HG02884 (cell line): ENCODE results near the gene MYADML2.
"Not testable (repeated sequence)": the region's sequence is repeated elsewhere in the genome, so short reads cannot be mapped to it uniquely, and the experiment has no call there.

Source experiments
- ATAC-seq: cut with Tn5 transposase; IDR thresholded peaks from one replicate; pipeline ENCODE4 v1.9.1; 2021; ENCODE audit warnings: mild to moderate bottlenecking, moderate library complexity; ENCODE audit not compliant: unreplicated experiment

Gene MYADML2

DNA sequence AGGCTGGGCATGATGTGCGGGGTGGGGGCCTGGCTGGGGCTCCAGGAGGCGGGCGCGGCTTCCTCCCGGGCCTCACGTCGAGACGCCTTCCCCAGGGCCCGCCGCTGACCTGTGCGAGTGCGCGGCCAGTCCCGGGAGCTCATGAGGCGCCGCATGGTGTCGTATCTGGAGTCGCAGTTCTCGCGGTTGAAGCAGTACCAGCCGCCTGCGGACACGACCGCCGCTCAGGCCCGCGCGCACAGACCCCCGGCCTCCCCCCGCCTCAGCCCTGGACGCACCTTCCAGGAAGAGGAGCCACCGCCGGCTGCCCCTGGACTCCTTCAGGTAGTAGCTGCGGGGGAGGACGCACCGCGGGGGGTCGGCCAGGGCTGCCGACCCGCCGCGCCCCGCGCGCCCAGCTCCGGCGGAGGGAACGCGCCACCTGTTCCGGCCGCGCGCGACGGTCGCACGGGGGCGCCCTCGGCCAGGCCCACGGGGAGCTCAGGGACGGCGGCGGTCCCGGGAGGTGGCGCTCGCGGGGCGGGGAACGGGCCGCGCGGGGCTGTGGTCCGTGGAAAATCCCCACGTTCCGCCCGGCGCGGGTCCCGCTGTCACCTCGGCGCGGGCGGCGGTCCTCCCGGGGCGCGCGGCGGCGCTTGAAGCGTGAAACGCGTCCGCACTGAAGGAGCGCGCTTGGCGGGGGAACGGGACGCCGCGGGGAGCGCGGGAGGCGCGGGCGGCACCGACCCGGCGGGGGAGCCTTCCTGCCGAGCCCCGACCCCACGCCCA is 12.5 kb upstream of the MYADML2 start:
- ATAC-seq, result no peak

DNA sequence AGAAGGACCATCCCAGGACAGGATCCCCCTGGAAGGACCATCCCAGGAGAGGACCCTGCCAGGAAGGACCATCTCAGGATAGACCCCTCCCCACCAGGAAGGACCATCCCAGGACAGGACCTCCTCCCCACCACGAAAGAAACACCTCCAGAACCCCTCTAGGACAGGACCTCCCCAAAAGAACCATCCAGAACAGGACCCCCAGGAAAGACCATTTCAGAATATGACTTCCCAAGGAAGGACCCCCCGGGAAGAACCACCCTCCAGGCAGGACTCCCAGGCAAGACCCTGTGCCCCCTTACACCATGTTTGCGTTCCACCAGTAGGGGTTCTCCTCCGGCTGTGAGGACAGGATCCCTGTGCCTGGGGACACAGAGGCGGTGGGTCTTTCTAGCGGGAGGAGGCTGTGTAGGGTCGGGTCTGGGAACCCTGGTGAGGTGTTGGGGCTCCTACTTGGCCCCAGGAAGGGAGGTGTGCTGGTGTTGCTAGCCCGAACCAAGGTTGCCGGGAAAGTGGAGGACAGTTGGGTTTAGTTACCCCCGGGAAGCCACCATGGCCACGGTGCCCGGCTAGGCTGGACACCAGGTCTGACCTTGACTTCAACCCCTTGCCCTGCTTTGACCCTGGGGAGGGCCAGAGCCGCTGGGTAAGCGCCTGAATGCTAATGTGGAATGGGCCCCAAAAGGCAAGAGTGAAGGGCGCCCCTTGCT is 11.8 kb upstream of the MYADML2 start:
- no peak for ATAC-seq

DNA sequence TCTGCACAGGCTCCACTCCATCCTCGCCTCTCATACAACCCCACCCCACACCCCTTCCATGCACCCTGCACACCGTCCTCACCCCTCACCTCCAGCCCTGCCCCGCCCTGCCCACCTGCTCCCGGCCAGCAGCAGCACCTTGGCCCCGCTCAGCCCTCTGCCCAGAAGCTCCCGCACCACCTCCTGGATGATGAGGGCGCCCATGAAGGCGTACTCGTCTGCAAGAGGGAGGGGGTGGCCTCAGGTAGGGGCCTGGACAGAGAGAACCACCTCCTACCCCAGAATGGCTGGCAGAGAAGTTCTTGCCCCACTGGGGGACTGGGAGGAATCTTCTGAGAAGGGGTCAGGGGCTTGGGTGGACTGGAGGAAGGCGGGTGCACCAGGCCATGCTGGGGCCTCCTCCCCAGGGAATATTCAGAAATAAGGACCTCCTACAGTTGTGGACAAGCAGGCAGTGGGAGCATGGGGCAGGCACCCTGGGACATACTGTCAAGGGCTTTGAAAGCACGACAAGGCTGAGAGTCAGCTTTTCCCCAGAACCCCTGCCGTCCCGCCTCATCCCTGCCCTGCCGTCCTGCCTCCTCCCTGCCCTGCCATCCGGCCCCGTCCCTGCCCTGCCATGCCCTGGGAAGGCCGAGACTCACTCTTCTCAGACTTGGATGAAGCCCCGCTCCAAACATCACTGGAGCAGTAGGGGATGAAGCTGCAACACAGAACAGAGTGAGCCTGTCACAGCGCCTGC is 10.8 kb upstream of the MYADML2 start:
- ATAC-seq, result no peak

DNA sequence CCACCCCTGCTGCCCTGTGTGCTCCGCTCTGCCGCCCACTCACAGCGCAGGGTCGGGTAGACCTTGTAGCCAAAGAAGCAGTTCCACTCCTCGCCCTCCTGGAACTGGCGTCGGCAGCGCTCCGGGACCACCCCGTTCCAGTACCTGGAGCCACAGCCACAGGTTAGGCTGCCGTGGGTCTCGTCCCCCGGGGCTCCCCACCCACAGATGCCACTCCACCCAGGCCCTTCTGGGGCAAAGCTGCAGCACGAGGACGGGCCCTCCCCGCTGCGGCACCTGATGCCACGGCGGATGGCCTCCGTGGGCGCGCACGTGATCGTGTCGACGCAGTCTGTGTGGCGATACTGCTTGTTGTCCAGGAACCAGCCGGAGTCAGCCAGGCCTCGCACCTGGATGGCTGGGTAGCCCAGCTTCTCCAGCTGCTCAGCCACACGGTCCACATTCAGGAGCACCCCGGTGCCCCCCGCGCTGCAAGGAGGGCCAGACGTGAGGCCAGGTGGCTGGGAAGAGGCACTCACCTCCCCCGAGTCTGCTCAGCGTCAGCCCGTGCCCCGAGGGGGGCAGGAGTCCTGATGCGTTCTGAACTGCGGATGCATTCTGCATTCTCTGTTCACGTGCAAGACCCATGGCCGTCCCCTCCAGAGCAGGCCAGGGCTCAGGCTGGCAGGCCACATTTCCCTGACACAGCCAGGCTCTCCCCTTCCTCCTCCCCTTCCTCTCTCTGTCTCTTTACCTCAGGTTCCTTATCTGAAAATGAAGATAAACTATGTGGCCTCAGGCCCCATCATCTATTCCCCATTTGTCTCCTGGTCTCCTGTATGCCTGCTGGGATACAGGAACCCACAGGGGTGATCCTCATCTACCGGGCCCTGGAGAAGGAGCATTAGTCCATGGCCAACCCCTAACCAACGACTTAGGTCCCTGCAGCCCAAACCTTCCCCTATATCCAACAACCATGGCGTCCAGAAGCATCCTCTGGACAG is 9.9 kb upstream of the MYADML2 start:
- ATAC-seq, result no peak

DNA sequence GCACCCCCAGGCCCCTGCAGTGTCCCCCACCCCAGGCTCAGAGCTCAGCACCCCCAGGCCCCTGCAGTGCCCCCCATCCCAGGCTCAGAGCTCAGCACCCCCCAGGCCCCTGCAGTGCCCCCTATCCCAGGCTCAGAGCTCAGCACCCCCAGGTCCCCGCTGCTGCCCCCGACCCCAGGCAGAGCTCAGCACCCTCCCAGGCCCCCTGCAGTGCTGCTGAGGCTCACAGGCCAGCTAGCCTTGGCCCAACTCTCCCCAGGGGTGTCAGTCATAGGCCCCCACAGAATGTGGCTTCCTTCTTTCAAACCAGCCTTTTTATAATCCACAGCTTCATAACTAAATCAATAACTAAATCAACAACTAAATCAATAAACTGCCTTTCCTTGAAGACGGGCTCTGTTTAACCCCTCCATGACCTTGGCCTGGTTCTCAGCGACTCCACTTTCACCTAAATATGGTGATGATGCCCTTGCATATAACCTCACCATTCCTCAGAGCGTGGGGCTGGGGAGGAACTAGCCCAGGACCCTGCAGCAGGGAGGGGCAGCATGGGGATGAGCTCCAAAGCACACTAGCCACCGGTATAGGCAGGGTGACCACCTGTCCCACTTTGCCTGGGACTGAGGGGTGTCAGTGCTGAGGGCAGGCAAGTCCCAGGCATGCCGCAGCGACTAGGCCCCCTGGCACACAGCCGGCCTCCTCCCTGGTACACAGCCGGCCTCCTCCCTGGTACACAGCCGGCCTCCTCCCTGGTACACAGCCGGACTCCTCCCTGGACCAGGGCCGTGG is 8.9 kb upstream of the MYADML2 start:
- ATAC-seq, result no peak

DNA sequence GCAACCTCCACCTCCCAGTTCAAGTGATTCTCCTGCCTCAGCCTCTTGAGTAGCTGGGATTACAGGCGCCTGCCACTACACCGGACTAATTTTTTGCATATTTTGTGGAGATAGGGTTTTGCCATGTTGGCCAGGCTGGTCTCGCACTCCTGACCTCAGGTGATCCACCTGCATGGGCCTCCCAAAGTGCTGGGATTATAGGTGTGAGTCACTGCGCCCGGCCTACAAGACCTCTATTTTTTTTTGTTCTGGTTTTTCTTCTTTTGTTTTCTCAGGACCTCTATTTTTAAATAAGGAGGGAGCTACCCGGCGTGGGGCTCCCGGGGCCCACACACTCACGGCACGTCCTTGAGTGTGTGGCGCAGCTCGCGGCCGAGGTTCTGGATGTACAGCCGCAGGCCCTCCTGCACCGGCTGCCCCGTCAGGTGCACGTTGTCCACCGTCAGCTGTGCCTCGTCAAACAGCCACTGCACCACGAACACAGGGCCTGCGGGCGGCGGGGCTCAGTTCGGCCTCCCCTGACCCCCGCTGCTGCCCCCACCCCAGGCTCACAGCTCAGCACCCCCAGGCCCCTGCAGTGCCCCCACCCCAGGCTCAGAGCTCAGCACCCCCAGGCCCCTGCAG is 8.1 kb upstream of the MYADML2 start:
- ATAC-seq, result no peak

DNA sequence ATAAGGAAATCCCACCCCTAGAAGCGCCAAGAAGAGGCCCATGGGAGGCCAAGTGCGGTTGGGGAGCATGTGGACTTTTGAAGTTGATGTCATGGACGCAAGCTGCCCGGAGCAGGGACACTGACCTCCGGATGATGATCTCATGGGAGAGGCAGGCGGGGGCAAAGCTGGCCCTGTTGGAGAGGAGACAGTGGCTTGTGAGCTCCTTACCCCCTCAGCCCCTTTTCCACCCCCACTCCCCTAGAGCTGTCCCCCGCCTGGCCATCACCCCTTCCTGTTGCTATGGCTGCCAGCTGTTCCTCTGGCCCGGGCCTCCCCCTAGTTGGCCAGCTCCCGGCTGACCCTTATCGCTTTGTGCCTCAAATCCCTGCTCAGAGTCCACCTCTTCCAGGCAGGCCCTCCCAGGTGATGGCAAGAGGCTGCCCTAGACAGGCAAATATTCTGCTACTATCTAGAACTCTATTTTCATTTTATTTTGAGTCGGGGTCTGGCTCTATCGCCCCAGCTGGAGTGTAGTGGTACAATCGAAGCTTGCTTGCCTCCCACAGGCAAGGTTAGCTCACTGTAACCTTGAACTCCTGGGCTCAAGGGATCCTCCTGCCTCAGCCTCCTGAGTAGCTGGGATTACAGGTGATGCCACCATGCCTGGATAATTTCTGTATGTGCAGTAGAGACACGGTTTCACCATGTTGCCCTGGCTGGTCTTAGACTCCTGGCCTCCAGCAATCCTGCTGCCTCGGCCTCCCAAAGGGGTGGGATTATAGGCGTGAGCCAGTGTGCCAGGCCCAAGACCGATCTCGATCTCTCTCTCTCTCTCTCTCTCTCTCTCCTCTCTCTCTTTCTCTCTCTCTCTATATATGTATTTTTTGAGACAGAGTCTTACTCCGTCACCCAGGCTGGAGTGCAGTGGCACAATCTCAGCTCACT is 7.4 kb upstream of the MYADML2 start:
- ATAC-seq, result no peak

DNA sequence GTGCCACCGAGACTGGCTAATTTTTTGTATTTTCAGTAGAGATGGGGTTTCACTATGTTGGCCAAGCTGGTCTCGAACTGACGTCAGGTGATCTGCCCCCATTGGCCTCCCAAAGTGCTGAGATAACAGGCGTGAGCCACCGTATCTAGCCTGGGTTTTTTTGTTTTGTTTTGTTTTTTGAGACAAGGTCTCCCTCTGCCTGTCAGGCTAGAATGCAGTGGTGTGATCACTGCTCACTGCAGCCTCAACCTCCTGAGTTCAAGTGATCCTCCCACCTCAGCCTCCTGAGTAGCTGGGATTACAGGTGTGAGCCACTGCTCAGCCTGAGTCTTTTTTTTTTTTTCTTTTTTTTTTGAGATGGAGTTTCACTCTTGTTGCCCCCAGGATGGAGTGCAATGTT is 6.4 kb upstream of the MYADML2 start:
- not testable (repeated sequence) for ATAC-seq

DNA sequence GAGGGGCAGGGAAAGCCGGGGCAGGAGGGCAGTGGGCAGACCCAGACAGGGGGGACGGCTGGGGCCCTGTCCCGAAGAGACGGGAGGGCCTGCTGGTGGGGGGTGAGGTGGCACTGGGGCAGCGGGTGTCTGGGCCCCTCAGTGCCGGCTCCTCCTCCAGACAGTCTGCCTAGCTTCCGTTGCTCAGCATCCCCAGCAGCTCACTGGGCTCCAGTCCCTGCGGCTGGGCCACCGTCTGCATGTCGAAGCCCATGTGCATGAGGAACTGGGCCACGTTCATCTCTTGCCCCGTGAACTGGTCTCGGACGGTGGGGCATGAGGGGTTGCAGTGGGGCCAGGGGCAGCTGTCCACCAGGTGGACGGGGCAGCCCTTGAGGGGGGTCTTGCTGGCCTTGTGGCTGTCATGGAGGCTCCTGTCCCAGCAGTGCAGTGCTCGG is 5.8 kb upstream of the MYADML2 start:
- no peak for ATAC-seq

DNA sequence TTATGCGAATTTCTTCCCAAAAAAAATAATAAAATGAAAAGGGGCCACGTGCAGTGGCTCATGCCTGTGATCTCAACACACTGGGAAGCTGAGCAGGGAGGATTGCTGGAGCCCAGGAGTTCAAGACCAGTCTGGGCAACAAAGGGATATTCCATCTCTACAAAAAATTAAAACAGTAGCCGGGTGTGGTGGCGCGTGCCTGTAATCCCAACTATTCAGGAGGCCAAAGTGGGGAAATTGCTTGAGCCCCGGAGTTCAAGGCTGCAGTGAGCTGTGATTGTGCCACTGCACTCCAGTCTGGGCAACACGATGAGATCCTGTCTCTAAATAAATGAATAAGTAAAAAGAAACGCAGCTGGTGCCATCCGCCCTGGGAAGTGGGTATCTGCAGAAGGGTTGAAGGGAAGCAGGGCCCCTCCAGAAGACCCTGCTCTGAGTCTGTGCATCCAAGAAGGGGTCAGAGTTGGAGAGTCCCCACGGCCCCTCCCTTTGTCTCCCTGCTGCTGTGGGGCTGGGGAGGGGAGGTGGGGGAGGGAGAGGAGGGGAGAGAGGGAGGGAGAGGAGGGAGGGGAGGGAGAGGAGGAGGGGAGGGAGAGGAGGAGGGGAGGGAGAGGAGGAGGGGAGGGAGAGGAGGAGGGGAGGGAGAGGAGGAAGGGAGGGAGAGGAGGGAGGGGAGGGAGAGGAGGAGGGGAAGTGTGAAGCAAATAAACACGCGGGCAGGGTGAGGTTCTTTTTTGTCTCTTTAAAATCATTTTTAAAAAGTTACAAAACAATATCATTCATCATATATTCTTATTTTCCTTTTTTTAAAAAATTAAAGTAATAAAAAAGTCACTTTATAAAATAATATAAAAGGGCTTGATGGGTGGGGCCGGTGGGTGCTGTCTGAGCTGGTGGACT is 5.0 kb upstream of the MYADML2 start:
- ATAC-seq, result no peak

DNA sequence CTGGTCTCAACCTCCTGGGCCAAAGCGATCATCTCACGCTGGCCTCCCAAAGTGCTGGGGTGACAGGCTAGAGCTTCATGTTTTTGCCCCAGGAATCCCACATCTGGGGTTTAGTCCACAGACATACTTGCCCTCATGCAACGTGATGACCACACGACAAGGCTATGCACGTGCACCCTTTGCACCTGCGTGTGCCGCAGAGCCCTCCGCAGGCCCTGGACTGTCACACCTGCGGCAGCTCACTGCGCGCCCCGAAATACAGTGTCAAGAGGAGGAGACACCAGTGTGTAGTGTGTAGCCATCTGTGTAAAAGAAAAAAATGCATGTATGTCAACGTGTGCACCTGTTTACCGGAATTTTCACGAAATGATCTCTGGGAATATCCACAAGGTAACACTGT is 3.5 kb upstream of the MYADML2 start:
- no peak for ATAC-seq

DNA sequence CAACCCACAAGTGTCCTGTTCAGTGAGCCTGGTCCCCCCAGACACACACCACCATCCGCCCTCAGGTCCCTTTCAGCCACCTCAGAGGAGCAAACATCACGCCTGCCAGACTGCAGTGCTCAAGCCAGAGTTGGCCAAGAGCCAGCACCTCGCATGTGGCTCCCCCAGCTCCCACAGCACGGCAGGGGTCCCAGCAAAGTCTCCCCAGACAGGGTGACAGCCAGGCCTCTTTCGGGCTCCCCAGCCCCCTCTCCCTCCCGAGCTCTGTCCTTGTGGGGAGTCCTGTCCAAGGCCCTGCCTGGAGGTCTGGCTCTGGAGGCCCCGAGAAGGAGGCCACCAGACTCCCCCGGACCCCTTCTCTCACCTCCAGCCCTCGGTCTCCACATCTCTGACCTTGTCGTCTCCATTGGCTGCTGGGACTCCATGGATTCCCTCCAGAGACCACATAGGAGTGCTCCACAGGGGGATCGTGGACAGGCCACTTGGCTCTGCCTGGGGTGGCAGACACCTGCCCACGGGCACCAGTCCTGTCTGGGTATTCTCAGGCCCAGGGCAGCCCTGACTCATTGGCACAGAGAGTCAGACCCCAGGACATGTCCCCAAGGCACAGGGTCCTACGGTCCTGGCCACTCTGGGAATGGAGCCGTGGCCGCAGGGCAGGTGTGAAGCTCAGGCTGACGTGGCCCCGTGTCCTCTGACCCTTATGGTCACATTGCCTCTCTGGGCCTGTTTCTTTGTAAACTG is 1.8 kb upstream of the MYADML2 start:
- no peak for ATAC-seq

DNA sequence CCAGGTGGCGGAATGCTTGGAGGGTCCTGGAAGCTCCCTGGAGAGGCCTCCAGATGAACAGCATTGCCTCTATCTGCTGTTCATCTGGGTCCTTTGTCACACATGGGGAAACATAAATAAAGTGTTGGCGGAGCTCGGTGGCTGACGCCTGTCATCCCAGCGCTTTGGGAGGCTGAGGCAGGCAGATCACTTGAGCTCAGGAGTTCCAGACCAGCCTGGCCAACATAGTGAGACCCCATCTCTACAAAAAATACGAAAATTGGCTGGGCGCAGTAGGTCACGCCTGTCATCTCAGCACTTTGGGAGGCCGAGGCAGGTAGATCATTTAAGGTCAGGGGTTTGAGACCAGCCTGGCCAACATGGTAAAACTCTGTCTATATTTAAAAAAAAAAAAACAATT is 2.2 kb downstream of the MYADML2 start:
- no peak for ATAC-seq

DNA sequence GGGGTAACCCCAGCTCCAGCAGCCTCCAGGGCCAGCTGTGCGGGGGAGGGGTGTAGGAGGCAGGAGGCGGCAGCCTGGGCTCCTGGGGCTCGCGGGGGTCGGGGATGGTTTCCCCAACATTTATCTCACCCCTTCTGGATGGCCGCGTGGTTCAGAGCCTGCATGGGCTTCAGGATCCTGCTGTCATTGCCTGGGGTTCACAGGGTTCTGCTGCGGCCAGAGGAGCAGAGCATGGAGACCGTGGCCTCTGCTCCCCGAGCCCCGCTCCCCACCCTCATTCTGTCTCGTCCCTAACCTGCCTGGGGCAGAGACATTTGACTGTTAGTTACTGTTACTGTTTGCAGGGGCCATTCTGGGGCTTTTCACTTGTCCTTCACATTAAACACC is 4.9 kb downstream of the MYADML2 start:
- ATAC-seq, result no peak

DNA sequence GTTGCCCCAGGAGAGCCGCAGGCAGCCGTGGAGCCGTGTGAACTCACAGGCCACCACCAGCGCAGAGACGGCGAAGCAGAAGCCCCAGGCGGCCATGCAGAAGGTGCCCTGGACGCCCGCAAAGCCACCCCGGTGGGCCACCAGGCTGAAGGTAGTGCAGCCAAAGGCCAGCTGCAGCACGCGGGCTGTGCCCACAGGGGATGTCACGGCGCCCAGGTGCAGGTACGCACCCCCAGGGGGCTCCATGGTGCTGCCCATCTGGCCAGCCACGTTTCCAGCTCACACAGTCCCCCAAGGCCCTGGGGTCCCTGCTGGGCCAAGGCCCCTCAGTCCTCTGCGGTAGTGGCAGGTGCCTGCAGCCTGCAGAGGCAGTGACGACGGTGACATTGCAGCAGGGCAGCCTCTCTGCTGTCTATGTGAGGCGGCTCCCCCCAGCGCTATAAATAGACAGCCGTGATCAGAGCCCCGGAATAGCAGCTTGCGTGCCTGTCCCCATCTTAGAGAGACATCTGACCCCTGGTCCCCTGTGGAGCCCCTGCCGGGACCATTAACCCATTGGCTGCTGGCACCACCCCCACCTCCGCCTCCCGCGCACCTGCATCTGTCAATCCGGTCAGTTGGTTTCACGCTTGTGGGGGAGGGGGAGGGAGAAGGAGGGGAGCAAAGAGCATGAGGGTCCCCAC is 5.4 kb downstream of the MYADML2 start:
- no peak for ATAC-seq
